Epithelial cell of prostate (primary cell): ENCODE measurements around the gene ING1.
"Not testable (repeated sequence)": the region's sequence is repeated elsewhere in the genome, so short reads cannot be mapped to it uniquely, and the experiment has no call there.

Experiments
- DNase-seq: peaks from one replicate; pipeline ENCODE4 v3.0.0-alpha.2; 2011; ENCODE audit warnings: low read depth, low spot score
- H3K27ac ChIP-seq: fragments of 450-650 bp; 2 replicates; pipeline ENCODE4 v1.5.1; 2017; ENCODE audit warnings: mild to moderate bottlenecking

ING1 gene

GRCh38 chr13:110689711-110690110 lies 23.8 kb upstream of the ING1 start:
- H3K27ac ChIP-seq: no peak overlapping the region
- DNase-seq: no peak

- no peak for DNase-seq
Observed at GRCh38 chr13:110690516-110690915, 23.0 kb upstream of the ING1 start.

GRCh38 chr13:110695774-110696173 lies 17.7 kb upstream of the ING1 start:
- not testable (repeated sequence) for H3K27ac ChIP-seq, DNase-seq

More at GRCh38 chr13:110690516-110690915, 23.0 kb upstream of the ING1 start:
- no peak overlapping the region for H3K27ac ChIP-seq

GRCh38 chr13:110696776-110697175 lies 16.7 kb upstream of the ING1 start:
- no peak for DNase-seq
- no peak overlapping the region for H3K27ac ChIP-seq

GRCh38 chr13:110697842-110698241 lies 15.7 kb upstream of the ING1 start:
- H3K27ac ChIP-seq: no peak overlapping the region
- DNase-seq: no peak

GRCh38 chr13:110698689-110699088 lies 14.8 kb upstream of the ING1 start:
- no peak overlapping the region for H3K27ac ChIP-seq
- no peak for DNase-seq

GRCh38 chr13:110699148-110700145 lies 14.1 kb upstream of the ING1 start:
- no peak for DNase-seq
- no peak overlapping the region for H3K27ac ChIP-seq

- DNase-seq: no peak
- H3K27ac ChIP-seq: no peak overlapping the region
Observed at GRCh38 chr13:110700186-110700585, 13.3 kb upstream of the ING1 start.

GRCh38 chr13:110700641-110701040 lies 12.9 kb upstream of the ING1 start:
- DNase-seq: no peak
- no peak overlapping the region for H3K27ac ChIP-seq

GRCh38 chr13:110701061-110701460 lies 12.4 kb upstream of the ING1 start:
- not testable (repeated sequence) for H3K27ac ChIP-seq

GRCh38 chr13:110702089-110702488 lies 11.4 kb upstream of the ING1 start:
- H3K27ac ChIP-seq: no peak overlapping the region
- no peak for DNase-seq

More at GRCh38 chr13:110701061-110701460, 12.4 kb upstream of the ING1 start:
- not testable (repeated sequence) for DNase-seq

- DNase-seq: no peak
- H3K27ac ChIP-seq: no peak overlapping the region
Observed at GRCh38 chr13:110702591-110703526, 10.6 kb upstream of the ING1 start.

- peak overlapping the region; percentile 95 for H3K27ac ChIP-seq
- no peak for DNase-seq
Observed at GRCh38 chr13:110705356-110705825, 8.1 kb upstream of the ING1 start.

- peak within 1 kb of the TSS; percentile 95 for H3K27ac ChIP-seq
- DNase-seq: peak; percentile 73
Observed at GRCh38 chr13:110705826-110706569, 7.5 kb upstream of the ING1 start, which contains the start of gene CARS2. TSS of gene CARS2 (minus strand) at chr13:110706116. CDS start at chr13:110706093, 23 bp downstream.

- DNase-seq: no peak
- no peak overlapping the region for H3K27ac ChIP-seq
Observed at GRCh38 chr13:110706570-110707372, 6.7 kb upstream of the ING1 start.

- H3K27ac ChIP-seq: peak overlapping the region; percentile 94
- no peak for DNase-seq
Observed at GRCh38 chr13:110712081-110712848, 1.2 kb upstream of the ING1 start.

- H3K27ac ChIP-seq: peak overlapping the region; percentile 94
- DNase-seq: peak; percentile 98
Observed at GRCh38 chr13:110712849-110713641, 455 bp upstream of the ING1 start.
